ENCODE measurements around the gene ARHGAP18. TPM values are rescaled to one million over a fixed set of nuclear protein-coding genes. Genes with fewer than 3 reads are reported as not detected.
"Not testable (repeated sequence)": the region's sequence is repeated elsewhere in the genome, so short reads cannot be mapped to it uniquely, and the experiment has no call there.

Gene ARHGAP18
- total and polyA plus RNA-seq, 8 donors, result 8.2 to 41.0 (median 27.2) TPM

DNA sequence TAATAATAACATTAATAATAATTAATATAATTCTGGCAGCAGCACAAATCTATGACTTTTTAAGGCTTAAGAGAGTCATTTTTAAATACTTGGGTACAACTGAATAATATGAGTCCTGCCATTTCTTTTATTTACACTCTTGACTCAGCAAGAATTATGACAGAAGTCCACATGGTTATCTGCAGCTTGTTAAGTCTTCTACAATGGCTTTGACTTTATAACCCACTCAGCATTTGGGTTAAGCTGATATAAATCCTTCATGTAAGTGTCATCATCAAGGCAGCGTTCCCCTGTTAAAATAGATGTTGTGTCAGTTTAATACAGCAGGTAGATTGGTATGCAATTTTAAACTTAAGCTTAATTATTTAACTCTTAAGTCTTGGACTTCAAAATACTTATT lies 131.7 kb downstream of the ARHGAP18 start:
- TF ChIP-seq, protein P1, sequence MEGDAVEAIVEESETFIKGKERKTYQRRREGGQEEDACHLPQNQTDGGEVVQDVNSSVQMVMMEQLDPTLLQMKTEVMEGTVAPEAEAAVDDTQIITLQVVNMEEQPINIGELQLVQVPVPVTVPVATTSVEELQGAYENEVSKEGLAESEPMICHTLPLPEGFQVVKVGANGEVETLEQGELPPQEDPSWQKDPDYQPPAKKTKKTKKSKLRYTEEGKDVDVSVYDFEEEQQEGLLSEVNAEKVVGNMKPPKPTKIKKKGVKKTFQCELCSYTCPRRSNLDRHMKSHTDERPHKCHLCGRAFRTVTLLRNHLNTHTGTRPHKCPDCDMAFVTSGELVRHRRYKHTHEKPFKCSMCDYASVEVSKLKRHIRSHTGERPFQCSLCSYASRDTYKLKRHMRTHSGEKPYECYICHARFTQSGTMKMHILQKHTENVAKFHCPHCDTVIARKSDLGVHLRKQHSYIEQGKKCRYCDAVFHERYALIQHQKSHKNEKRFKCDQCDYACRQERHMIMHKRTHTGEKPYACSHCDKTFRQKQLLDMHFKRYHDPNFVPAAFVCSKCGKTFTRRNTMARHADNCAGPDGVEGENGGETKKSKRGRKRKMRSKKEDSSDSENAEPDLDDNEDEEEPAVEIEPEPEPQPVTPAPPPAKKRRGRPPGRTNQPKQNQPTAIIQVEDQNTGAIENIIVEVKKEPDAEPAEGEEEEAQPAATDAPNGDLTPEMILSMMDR (IDR thresholded peaks at IDR 0.05), result no peak
- no peak for DNase-seq
- Histone ChIP-seq H3K36me3 (peaks cover 0 to 19% (median 3%) of the 10 kb centered on the region in 3 donors), H3K27me3 (no peaks in the 10 kb centered on the region), H3K9me3 (no peaks in the 10 kb centered on the region), H3K4me1 (no peaks in the 10 kb centered on the region), H3K4me3 (no peak overlapping the region), H3K27ac (no peak overlapping the region)
- WGBS, 2 donors, result 83 to 85% methylated on average over 1 of the region's 1 CpG
- FAIRE-seq, result no peak
- ATAC-seq, result no peak
- intact Hi-C loops (cut with DNase I), result loop anchor here in 1 of 3 donors (10.0 kb wide), 1 partner anchor 74 kb away; no protein-coding TSS in a partner anchor

DNA sequence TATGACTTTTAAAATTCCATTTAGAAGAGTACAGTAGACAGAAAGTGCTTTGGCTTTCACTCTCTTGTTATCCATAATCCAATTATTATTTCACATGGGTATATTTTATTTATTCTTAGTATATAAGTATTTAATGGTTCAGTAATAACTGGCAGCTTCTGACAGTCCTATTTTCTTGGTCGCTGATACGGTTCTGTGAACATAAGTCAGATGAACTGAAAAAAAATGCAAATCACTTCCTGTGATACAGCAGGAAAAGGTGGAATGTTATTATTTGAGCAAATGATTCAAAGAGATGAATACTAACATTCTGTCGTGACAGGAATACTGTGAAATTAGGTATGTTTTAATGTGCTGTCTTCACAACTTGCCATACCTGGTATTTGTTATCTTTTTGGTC lies 132.3 kb downstream of the ARHGAP18 start:
- FAIRE-seq (no peak), ATAC-seq (no peak), DNase-seq (no peak)
- Histone ChIP-seq H3K4me1 (no peaks in the 10 kb centered on the region), H3K27ac (no peak overlapping the region), H3K36me3 (peaks cover 0 to 19% (median 3%) of the 10 kb centered on the region in 3 donors), H3K9me3 (no peaks in the 10 kb centered on the region), H3K27me3 (no peaks in the 10 kb centered on the region), H3K4me3 (no peak overlapping the region)
- intact Hi-C loops (cut with DNase I), result loop anchor here in 1 of 3 donors (10.0 kb wide), 1 partner anchor 73 kb away; no protein-coding TSS in a partner anchor
- WGBS, 2 donors, result 84 to 87% methylated on average over 3 of the region's 3 CpGs
- TF ChIP-seq, protein P1 (IDR thresholded peaks at IDR 0.05), result no peak

GRCh38 chr6:129576456-129576855 lies 133.5 kb downstream of the ARHGAP18 start:
- Histone ChIP-seq H3K9me3 (no peaks in the 10 kb centered on the region), H3K4me1 (no peaks in the 10 kb centered on the region), H3K36me3 (peaks cover 0 to 19% (median 0%) of the 10 kb centered on the region in 3 donors), H3K4me3 (no peak overlapping the region), H3K27ac (no peak overlapping the region), H3K27me3 (no peaks in the 10 kb centered on the region)
- no peak for ATAC-seq
- no peak for FAIRE-seq
- WGBS, 2 donors, result 86 to 89% methylated on average over 4 of the region's 4 CpGs
- TF ChIP-seq, protein P1 (IDR thresholded peaks at IDR 0.05), result no peak
- DNase-seq, result no peak
- intact Hi-C loops (cut with DNase I), result loop anchor here in 1 of 3 donors (10.0 kb wide), 1 partner anchor 72 kb away; no protein-coding TSS in a partner anchor

DNA sequence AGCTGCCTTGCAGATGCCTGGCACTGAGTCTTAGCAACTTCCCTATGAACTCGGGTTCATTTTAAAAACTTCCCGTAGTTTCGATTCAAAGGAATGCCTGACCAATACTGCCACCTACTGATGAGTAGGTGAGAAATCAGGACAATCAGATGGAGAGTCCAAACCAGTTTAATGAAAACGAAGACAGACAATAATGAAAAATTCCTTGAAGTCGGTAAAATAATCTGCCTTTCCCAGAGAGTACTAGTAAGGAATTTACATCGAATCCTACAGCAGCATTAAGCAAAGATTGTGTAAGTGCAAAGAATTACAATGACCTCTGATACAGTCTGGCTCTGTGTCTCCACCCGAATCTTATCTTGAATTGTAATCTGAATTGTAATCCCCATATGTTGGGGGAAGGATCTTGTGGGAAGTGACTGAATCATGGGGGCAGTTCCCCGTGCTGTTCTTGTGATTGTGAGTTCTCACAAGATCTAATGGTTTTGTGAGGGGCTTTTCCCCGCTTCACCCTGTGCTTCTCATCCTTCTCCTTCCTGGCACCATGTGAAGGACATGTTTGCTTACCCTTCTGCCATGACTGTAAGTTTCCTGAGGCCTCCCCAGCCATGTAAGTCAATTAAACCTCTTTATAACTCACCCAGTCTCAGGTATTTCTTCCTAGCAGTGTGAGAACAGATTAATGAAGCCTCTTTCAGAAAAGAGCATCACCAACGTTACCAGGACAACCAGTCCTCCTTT lies 134.4 kb downstream of the ARHGAP18 start:
- intact Hi-C loops (cut with DNase I), result loop anchor here in 1 of 3 donors (10.0 kb wide), 1 partner anchor 71 kb away; no protein-coding TSS in a partner anchor
- DNase-seq, result no peak

GRCh38 chr6:129574605-129575004 lies 135.4 kb downstream of the ARHGAP18 start:
- not testable (repeated sequence) for H3K27ac ChIP-seq, ATAC-seq, FAIRE-seq, H3K27me3 ChIP-seq, H3K9me3 ChIP-seq, H3K4me1 ChIP-seq, H3K4me3 ChIP-seq, DNase-seq
- intact Hi-C loops (cut with DNase I), result loop anchor here in 1 of 3 donors (10.0 kb wide), 1 partner anchor 70 kb away; no protein-coding TSS in a partner anchor
- H3K36me3 ChIP-seq, result peaks cover 0 to 19% (median 0%) of the 10 kb centered on the region in 3 donors
- 96 to 97% methylated on average over 5 of the region's 5 CpGs for WGBS, 2 donors

More for the DNA sequence above, 134.4 kb downstream of the ARHGAP18 start:
- TF ChIP-seq, protein P1 (IDR thresholded peaks at IDR 0.05), result peak in 3 of 4 donors; percentile 15 to 29 (median 24)
- Histone ChIP-seq H3K36me3 (peaks cover 0 to 19% (median 0%) of the 10 kb centered on the region in 3 donors), H3K27me3 (no peaks in the 10 kb centered on the region), H3K9me3 (no peaks in the 10 kb centered on the region), H3K4me1 (no peaks in the 10 kb centered on the region), H3K27ac (no peak overlapping the region), H3K4me3 (no peak overlapping the region)
- FAIRE-seq (peak; percentile 49), ATAC-seq (peak; percentile 31 to 89 (median 72))
- WGBS, 2 donors, result 43 to 46% methylated on average over 10 of the region's 10 CpGs

DNA sequence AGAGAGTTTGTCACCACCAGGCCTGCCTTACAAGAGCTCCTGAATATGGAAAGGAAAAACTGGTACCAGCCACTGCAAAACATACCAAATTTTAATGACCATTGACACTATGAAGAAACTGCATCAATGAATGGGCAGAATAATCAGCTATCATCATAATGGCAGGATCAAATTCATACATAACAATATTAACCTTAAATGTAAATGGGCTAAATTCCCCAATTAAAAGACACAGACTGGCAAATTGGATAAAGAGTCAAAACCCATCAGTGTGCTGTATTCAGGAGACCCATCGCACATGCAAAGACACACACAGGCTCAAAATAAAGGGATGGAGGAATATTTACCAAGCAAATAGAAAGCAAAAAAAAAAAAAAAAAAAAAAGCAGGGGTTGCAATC lies 139.0 kb downstream of the ARHGAP18 start:
- not testable (repeated sequence) for H3K9me3 ChIP-seq, FAIRE-seq, H3K4me1 ChIP-seq, H3K4me3 ChIP-seq, DNase-seq, H3K27ac ChIP-seq, ATAC-seq, H3K36me3 ChIP-seq, H3K27me3 ChIP-seq
- intact Hi-C loops (cut with DNase I), result loop anchor here in 1 of 3 donors (10.0 kb wide), 1 partner anchor 66 kb away; no protein-coding TSS in a partner anchor
- WGBS, 2 donors, result 96 to 98% methylated on average over 1 of the region's 1 CpG
